ENCODE data around the gene RNF182.
"Not testable (repeated sequence)": the region's sequence is repeated elsewhere in the genome, so short reads cannot be mapped to it uniquely, and the experiment has no call there.

The RNF182 gene

GRCh38 chr6:13918686-13919250, 6.0 kb upstream of the RNF182 start:
- DNase-seq: no peak

- no peak for DNase-seq
Observed at GRCh38 chr6:13919861-13920260, 4.9 kb upstream of the RNF182 start.

GRCh38 chr6:13920552-13920951, 4.2 kb upstream of the RNF182 start:
- no peak for DNase-seq

- DNase-seq: no peak
Observed at GRCh38 chr6:13922750-13923149, 2.0 kb upstream of the RNF182 start.

- no peak for DNase-seq
Observed at GRCh38 chr6:13923527-13924145, 1.1 kb upstream of the RNF182 start.

- peak; percentile 44 for DNase-seq
Observed at GRCh38 chr6:13924146-13924948, 405 bp upstream of the RNF182 start.

GRCh38 chr6:13926378-13926777, 1.6 kb downstream of the RNF182 start:
- DNase-seq: no peak

GRCh38 chr6:13927203-13927602, 2.5 kb downstream of the RNF182 start:
- DNase-seq: no peak

- no peak for DNase-seq
Observed at GRCh38 chr6:13929196-13929595, 4.4 kb downstream of the RNF182 start.

GRCh38 chr6:13931797-13932402, 7.1 kb downstream of the RNF182 start:
- no peak for DNase-seq

- DNase-seq: no peak
Observed at GRCh38 chr6:13932785-13933184, 8.0 kb downstream of the RNF182 start.

- DNase-seq: no peak
Observed at GRCh38 chr6:13934721-13935120, 10.0 kb downstream of the RNF182 start.

GRCh38 chr6:13935190-13935880, 10.6 kb downstream of the RNF182 start:
- no peak for DNase-seq

- not testable (repeated sequence) for DNase-seq
Observed at GRCh38 chr6:13935881-13936261, 11.1 kb downstream of the RNF182 start.

GRCh38 chr6:13941902-13942301, 17.1 kb downstream of the RNF182 start:
- DNase-seq: peak; percentile 31

- no peak for DNase-seq
Observed at GRCh38 chr6:13943943-13944342, 19.2 kb downstream of the RNF182 start.

- no peak for DNase-seq
Observed at GRCh38 chr6:13946506-13946905, 21.8 kb downstream of the RNF182 start.

- DNase-seq: no peak
Observed at GRCh38 chr6:13947611-13948178, 22.9 kb downstream of the RNF182 start.

GRCh38 chr6:13952101-13952500, 27.3 kb downstream of the RNF182 start:
- DNase-seq: no peak

GRCh38 chr6:13953061-13953705, 28.4 kb downstream of the RNF182 start:
- DNase-seq: no peak

GRCh38 chr6:13965582-13966127, 40.9 kb downstream of the RNF182 start:
- DNase-seq: no peak

- DNase-seq: no peak
Observed at GRCh38 chr6:13971303-13971702, 46.6 kb downstream of the RNF182 start.
